ENCODE data around the gene DKKL1.

GRCh38 chr19:49421878-49422202 lies 58.2 kb downstream of the DKKL1 start:
- no peak for TF ChIP-seq POLR2A (IDR thresholded peaks at IDR 0.05; ENCODE audit: extremely low read depth, insufficient read length)
- no peak for TF ChIP-seq CTCF (IDR thresholded peaks at IDR 0.05; ENCODE audit: low read depth, low read length)
